ENCODE measurements around the gene OSBPL3.

- no peak for TF ChIP-seq POLR2A (IDR thresholded peaks at IDR 0.05; ENCODE audit: low read depth, low read length)
- TF ChIP-seq POLR2AphosphoS5 (IDR thresholded peaks at IDR 0.05; ENCODE audit: low read depth, low read length) = no peak
- TF ChIP-seq TAF1 (IDR thresholded peaks at IDR 0.05; ENCODE audit: low read depth, low read length) = no peak
- TF ChIP-seq PAX5 (IDR thresholded peaks at IDR 0.05; ENCODE audit: insufficient read depth, low read length, severe bottlenecking) = no peak
- TF ChIP-seq POU2F2 (IDR thresholded peaks at IDR 0.05; ENCODE audit: low read depth, low read length) = no peak
- TF ChIP-seq SPI1 (IDR thresholded peaks at IDR 0.05; ENCODE audit: low read depth, low read length) = no peak
Observed at GRCh38 chr7:25029075-25029474, 49.1 kb upstream of the OSBPL3 start.
